ENCODE results near the gene PAK2. TPM values are rescaled to one million over a fixed set of nuclear protein-coding genes. Genes with fewer than 3 reads are reported as not detected.
A peak's percentile ranks its signal among the peaks of the same experiment; 100 is the strongest.

Gene PAK2
- total and polyA plus RNA-seq, 9 of the 15 experiments (the other 6 are each of a cell fraction or from before 2014, with no cell fraction given): 13.2 to 72.4 (median 35.7) TPM

GRCh38 chr3:196694941-196695848 is 44.5 kb upstream of the PAK2 start:
- no peak overlapping the region for H3K4me2 ChIP-seq (ENCODE audit: insufficient read depth, low read length)
- WGBS (ENCODE audit: insufficient coverage, low coverage, missing lambda C conversion rate): 84% methylated on average over 10 of the region's 17 CpGs
- ATAC-seq: no peak
- H4K20me1 ChIP-seq (replicated peaks; ENCODE audit: control insufficient read depth, insufficient read depth, low read length): no peaks in the 10 kb centered on the region
- no peaks in the 10 kb centered on the region for H3K79me2 ChIP-seq (ENCODE audit: control insufficient read depth, insufficient read depth, low read length)
- DNase-seq (ENCODE audit: extremely low read depth in 1 of 4, low spot score in 3 of 4): no peak
- intact Hi-C loops (cut with micrococcal nuclease): no loop called here
- H3K27me3 ChIP-seq (ENCODE audit: control insufficient read depth in 2 of 2, insufficient read depth in 2 of 2, low read length in 2 of 2): no peaks in the 10 kb centered on the region
- CTCF ChIA-PET (ENCODE audit: low intra/inter-chr PET ratio): no interaction called here
- in situ Hi-C loops (cut with MboI): no loop called here
- BruUV-seq (replicated peaks): no TSS peak
- no peaks in the 10 kb centered on the region for H3K9me1 ChIP-seq (ENCODE audit: control insufficient read depth, insufficient read depth, low read length)
- H3K4me3 ChIP-seq: no peak overlapping the region
- TF ChIP-seq EHMT2 (IDR thresholded peaks at IDR 0.05) (no peak), NKRF (IDR thresholded peaks at IDR 0.05; ENCODE audit: borderline replicate concordance) (0 out of 2 replicates have a peak, but pooled peaks have one; percentile 26), IRF9 (tag; IDR thresholded peaks at IDR 0.05) (no peak), TRIM24 (IDR thresholded peaks at IDR 0.05) (peak; percentile 31 to 80; a peak in 3 of 4 replicates), EGR1 (conservative IDR thresholded peaks at IDR 0.05) (peak; percentile 97), CBFA2T3 (IDR thresholded peaks at IDR 0.05) (peak; percentile 19), TEAD4 (IDR thresholded peaks at IDR 0.05; ENCODE audit: low read length) (peak; percentile 68), TEAD4 (CRISPR knock-in tag; IDR thresholded peaks at IDR 0.05; ENCODE audit: borderline replicate concordance) (no peak)
- POLR2A ChIA-PET: no interaction called here
- H2AFZ ChIP-seq (ENCODE audit: low read depth, low read length): no peak overlapping the region
- H3K4me1 ChIP-seq (replicated peaks in 1 of 2; ENCODE audit: control insufficient read depth in 2 of 2, insufficient read depth in 2 of 2, low read length in 2 of 2): peaks cover 3 to 9% of the 10 kb centered on the region in 2 experiments; a peak in 3 of 5 replicates
- H3K9ac ChIP-seq (ENCODE audit: insufficient read depth in 1 of 2, low read depth in 2 of 2, low read length in 2 of 2): no peak overlapping the region
- H3K36me3 ChIP-seq (ENCODE audit: control insufficient read depth, insufficient read depth, low read length): no peaks in the 10 kb centered on the region
- no peak overlapping the region; the same call in 2 of the 3 replicates for H3K27ac ChIP-seq (ENCODE audit: extremely low read depth, low read depth, low read length)
- peak; percentile 60 for FAIRE-seq
- 0 out of 2 replicates have a peak, but pooled peaks cover 2% of the 10 kb centered on the region for H3K9me3 ChIP-seq (replicated peaks; ENCODE audit: control insufficient read depth, insufficient read depth, low read depth, low read length)
